ENCODE results near the gene CD28.
"Not testable (repeated sequence)": the region's sequence is repeated elsewhere in the genome, so short reads cannot be mapped to it uniquely, and the experiment has no call there.

Gene CD28

DNA sequence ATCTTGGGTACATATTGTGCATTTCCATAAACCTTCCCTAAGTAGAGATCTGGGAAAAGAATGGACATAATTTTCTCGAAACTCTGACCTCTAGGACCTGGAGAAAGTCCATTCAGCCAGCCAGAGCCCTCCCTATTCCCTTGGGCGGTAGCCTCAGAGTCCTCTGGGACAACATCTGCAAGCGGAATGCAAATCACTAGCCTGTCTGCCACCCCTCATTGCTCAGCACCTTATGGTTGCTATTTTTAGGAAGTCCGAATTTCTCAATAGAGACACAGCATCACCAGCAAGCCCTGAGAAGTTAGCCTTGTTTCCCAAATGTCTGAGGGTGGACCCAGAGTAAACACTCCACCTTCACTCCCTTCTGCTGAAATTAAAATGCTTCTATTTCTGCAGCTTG lies 17.6 kb upstream of the CD28 start:
- DNase-seq, result no peak

DNA sequence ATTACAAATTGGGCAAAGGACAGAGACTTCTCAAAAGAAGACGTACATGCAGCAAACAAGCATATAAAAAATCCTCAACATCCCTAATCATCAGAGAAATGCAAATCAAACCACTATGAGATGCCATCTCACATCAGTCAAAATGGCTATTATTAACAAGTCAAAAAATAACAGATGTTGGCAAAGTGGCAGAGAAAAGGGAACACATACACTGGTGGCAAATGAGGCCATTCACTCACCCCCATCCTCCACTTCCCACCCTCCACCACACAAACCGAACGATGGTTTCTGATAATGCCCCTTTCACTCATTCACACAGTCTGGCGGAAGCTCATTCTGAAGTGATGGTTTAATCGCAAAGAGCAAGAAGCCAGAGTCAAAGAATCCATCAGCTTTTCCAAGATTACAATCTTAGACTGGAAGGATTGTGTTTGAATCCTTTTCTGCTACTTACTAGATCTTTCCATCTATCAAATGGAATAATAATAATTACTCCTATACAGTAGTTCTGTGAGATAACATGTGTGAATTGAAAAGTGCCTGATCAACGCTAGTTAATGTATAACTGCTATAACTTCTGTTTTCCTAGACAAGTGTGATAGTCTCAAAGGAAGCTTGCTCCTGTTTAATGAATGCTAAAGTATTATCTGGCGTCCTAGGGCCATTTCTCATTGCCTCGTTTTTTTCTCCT lies 16.9 kb upstream of the CD28 start:
- DNase-seq, result no peak

DNA sequence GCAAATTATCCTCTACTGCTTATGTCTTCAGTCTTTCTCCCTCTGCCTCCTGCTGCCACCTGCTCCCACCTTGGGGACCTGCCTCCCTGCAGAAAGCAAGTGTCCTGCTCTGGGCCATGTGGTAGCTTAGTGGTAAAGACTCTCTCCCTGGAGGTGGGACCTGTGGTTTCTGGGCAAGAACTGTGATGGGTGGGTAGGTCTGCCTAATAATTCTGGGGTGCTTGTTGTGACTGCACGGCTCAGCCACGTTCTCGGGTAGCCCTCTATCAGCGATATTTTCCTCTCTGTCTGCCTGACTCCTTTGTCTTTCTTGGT lies 16.4 kb upstream of the CD28 start:
- no peak for DNase-seq

DNA sequence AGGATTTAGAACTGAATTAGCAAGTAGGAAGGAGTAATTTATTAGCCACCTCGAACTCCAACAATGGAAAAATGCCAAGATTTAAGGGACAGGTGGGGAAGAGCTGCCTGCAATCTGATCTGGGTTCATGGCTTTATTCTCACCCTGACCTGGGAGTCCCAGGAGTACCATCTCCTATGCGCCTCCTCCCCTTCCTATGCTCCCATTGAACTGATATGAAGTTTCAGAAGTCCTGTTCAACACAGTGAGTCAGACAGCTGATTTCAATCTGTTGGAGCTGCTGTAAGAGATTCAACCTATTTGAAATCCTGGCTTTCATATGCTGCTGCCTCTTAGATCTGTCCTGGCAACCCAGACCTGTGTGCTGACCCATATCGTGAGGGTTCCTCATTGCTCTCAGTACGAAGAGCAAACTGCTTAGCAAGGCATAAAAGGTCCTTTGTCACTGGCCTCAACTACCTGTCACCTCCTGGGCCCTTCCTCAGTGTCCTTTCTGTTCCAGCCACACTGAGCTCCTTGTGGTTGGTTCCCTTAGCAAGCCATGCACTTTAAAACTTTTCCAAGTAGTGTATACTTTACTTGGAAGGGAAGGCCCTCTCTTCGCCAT lies 15.9 kb upstream of the CD28 start:
- no peak for DNase-seq

DNA sequence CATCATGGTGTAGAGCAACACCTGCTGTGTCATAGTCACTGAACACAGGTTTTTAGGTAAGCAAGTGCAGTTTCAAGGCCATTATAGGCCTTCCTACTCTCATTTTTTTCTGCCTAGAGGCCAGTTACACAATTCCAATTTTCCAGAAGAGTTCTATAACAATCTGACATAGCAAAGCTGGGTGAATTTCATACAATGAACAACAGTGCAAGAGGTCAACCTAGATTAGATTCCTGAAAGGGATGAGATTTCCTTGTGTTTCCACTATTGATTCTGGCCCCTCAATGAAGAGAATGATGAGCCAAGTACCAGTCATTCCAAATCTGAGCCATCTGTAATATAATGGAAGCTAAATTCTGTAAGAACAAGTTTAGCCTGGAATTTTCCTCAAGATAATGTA lies 15.3 kb upstream of the CD28 start:
- DNase-seq, result no peak

DNA sequence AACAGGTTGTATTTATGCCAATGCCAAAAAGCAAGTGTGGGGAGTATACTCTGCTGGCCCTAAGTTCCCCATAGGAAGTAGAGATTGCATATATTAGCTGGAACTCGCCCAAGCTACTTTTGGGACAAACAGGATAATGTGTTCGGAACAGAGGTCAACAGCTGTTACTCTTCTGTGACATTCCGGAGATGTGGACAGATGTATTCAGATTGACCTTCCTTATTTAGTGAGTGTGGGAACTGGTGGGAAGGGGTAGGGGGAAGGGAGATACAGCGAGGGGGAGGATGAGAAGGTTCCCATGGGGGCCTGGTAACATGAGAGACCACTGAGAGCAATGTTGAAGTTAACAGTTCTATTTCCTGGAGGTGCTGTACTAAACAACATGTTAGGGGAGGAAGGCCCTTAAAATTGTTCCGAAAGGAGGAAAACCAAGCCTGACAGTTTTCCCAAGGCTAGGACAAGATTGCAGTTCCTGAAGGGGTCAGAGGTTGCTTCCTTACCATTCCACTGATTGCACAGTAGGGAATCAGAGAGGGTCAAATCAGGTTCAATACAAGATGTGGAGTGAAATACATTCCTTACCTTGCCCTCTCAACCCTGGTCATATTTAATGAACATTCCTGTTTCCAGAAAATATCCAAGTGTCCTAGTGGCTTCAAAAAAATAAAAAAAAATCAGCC lies 14.3 kb upstream of the CD28 start:
- DNase-seq, result no peak

DNA sequence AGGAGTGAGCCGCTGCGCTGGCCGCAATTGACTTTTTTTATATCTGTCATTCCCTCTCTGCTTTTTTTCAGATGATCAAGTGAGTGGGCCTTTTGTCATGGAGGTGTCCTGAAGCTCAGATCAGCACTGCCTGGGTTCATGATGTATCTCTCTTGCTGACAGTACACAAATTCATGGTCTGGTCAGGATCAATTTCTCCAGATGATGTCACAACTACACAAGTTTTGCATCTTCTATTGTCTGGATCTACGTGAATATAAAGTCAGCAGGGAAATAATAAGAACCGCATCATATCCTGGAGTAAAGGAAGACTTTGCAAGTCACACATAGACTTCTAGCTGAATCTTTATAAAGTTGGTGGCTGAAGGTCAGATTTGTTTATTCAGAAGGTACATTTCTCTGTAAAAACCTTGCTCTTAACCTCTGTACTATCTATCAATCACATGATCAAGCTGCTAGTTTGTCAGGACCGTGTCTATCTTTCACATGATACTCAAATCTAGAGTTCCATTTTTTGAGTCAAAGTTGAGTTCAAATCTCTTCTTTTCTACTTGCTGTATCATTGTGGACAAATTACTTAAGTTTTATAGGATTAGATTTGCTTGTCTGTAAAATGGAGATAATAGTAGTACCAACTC lies 13.1 kb upstream of the CD28 start:
- no peak for DNase-seq

DNA sequence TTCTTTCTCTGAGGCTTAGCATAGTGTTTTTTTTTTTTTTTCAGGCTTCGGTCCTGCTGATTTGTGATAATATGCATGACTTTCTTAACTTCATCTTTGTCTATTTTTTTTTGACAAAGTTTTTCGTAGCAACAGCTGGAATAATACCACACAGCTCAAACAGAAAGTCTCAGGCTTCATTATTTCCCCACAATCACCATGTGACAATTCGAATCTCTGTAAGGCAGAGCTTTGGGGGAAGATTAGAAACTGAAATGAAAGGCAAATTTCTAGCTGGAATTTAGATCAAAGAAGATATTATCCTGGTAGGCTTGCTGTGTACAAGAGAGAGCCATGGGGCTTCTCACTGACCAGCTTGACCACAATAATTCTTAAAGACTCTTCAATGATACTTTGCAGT lies 12.2 kb upstream of the CD28 start:
- DNase-seq, result no peak

DNA sequence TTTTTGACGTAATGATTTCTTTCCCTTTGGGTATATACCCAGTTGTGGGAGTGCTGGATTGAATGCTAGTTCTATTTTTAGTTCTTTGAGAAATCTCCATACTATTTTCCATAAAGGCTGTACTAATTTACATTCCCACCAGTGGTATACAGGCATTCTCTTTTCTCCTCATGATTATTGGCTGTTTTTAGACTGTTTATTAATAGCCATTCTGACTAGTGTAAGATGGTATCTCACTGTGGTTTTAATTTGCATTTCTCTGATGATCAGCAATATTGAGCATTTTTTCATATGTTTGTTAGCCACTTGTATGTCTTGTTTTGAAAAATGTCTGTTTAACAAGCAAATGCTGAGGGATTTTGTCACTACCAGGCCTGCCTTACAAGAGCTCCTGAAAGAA lies 9.2 kb upstream of the CD28 start:
- DNase-seq, result no peak

DNA sequence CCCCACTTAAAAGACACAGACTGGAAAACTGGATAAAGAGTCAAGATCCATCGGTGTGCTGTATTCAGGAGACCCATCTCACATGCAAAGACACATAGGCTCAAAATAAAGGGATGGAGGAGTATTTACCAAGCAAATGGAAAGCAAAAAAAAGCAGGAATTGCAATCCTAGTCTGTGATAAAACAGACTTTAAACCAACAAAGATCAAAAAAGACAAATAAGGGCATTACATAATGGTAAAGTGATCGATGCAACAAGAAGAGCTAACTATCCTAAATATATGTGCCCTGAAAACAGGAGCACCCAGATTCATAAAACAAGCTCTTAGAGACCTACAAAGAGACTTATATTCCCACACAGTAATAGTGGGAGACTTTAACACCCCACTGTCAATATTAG lies 8.7 kb upstream of the CD28 start:
- not testable (repeated sequence) for DNase-seq

DNA sequence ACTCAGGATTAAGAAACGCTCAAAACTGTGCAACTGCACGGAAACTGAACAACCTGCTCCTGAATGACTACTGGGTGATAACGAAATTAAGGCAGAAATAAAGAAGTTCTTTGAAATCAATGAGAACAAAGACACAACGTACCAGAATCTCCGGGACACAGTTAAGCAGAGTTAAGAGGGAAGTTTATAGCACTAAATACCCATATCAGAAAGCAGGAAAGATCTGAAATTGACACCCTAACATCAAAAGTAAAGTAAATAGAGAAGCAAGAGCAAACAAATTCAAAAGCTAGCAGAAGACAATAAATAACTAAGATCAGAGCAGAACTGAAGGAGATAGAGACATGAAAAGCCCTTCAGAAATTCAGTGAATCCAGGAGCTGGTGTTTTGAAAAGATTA lies 8.0 kb upstream of the CD28 start:
- DNase-seq, result not testable (repeated sequence)

DNA sequence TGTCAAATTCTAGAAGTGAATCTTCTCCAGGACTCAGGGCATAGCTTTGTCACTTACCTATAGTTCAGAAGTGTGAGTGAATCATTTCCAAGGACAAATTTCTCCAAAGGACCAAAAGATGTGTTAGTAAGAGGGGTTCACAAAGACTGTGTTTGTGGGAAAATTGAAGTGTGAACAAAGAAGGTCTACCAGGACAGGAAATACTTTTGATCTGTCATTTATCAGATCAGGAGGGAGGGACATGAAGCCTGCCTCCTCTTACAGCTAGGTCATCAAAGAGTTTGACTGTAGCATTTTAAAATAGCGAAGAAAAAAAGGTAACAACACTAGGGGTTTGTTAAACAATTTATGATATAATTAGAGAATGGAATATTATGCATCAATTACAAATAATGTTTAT lies 2.0 kb upstream of the CD28 start:
- no peak for DNase-seq

DNA sequence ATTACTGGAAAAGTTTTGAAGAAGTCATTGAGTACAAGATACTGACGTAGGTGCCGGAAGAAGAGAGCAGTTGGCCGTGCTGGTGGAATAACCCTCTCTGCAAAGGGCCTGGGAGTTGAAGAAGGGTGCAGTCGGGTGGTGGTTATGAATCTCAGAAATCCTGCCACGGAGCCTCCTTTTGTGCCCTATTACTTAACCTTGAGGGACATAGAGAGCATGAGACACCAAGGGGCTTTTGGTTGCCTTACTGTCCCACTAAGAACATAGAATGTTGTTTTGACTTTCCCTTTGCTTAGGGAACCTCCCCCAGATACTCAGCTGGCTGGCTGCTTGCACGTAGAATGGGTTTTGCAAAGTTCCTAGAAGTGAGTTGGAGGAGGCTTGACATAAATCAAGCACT lies 1.3 kb upstream of the CD28 start:
- DNase-seq, result no peak

DNA sequence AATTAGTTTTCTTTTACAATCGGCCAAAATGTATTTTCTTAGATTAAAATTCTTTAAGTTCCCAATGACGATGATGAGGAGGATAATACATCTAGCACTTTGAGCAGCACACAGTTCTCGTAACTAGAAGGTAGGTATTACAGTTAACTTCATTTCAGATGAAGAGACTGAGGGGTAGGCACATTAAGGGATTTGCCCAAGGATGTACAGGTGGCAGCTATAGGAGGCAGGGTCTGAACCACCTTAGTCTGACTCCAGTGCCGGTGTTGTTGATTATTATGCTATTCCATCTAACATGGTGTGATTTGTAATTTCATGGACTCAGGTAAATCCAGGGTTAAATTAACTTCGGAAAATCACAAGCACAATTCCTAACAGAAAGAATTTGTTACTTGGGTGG lies 1.1 kb downstream of the CD28 start:
- DNase-seq, result no peak

DNA sequence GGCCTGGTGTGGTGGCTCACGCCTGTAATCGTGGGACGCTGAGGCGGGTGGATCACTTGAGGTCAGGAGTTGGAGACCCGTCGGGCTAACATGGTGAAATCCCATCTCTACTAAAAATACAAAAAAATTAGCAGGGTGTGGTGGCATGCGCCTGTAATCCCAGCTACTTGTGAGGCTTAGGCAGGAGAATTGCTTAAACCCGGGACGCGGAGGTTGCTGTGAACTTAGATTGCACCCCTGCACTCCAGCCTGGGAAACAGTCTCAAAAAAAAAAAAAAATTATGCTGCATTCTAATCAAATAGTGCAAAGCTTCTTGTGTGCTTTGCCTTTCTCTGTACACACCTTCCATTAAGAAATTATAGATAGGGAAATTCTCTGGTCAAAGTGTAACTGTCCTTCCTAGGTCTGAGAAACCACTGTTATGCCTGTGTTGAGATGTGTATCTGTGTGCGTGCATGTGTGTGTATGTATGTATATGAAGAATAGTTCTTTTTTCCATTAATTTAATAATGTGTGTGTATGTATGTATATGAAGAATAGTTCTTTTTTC lies 2.5 kb downstream of the CD28 start:
- DNase-seq, result no peak

DNA sequence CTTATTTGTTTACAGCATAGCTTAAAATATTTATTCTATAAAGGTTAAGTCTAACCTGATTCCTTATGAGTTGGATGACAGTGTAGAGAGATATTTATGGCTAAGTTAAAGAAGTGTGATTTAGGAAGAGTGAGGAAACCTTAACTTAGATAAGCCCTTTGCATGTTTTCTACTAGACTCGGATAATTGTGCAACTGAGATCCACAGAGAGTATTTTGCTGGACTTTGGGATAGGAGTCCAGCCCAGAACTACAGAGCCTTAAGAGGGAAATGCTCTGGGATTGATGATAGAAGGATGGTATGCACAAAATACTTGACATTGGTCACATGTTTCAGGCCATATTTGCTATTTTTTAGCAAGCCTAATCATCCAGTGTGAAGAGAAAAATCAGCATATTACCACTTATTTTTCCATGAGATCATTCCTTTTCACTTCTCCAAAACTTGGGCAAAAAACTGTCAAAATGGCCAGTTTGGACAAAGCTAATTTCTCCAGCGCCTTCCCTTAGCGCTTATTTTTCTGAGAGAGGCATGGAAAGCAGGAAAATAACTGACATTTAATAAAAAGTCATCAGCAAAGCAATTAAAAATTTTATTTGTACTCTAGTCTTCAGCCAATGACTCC lies 3.1 kb downstream of the CD28 start:
- DNase-seq, result no peak

DNA sequence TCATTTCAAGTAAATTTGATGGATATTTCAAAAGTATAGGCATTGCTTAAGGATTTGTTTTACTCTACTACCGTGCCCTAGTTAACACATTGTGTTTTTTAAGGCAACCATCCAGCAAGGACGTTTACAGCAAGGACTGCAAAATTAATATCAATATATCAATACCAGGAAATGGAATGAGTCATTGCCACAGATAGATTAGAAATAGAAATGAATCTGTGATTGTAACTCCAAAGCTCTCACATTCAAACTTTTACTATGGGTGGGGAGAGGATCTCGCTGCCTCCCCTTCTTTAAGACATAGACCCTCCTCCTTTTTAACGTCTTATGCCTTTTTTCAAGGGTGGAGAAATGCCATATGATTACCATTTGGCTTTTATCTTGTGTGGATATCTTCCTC lies 3.8 kb downstream of the CD28 start:
- DNase-seq, result no peak

DNA sequence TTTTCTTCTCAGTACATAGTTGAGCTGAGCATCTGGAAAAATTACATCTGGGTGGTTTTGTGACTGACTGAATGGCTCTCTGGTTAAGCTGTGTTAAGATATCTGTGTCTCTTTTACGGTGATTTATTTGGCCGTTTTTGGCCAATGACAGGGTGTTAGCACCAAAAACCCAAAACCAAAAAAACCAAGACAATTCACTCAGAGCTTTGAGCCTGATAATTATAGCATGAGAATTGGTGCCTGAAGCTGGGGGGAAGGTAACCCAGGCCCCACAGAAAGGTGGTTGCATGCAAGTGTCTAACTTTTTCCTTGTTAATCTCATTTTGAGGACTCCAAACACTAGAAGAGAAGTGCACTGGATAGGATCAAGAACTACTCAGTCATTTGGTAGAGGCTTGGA lies 4.5 kb downstream of the CD28 start:
- no peak for DNase-seq

DNA sequence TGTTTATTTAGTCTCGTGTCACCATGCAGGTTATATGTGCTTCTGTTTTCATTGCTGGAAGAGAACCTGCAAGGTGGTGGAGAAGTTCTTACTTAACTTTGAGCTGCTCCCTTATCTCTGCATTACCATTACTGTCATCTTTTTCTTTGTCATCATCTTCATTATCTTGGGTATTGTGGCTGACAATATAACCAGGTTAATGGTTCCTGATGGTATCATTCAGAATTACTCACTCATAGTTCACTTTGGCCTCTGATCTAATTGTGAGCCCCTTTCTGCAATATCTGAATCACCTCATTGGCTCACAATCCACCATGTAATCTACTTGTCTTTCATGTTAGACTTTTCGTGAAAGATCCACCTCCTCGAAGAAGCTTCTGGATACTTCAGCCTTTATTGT lies 5.0 kb downstream of the CD28 start:
- no peak for DNase-seq

DNA sequence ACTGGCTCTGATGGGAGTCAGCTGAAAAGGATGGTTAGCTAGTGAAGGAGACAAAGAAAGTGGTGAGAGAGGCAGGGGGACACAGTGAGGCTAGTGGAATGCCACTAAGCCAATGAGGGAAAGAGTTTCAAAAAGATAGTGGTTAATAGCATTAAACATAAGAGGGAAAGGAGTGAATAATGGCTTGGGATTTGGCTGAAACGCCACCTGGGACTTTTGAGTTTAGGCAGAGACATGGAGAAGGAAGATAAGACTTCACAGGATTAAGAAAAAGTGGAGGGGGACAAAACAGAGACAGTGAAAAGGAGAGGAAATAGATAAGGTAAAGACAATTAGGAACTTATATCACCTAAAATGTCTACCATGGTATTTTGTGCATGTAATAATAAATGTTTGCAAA lies 6.9 kb downstream of the CD28 start:
- no peak for DNase-seq

DNA sequence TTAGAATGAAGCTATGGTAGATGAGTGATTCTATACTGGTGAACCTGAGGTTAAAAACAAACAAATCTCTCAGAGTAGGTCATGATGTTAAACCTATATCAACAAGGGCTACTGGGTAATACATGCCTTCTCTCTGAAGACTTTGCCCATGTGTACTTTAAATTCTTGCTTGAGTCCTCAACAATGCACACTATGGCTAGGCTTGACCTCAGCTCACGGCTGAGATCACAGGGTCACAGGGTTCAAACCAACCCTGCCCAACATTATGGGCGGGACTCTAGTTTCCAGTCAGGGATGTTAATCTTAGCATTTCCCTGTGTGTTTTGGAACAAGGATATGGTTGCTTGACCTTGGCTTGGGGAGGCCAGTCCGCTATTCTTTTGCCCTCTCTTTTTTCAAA lies 7.7 kb downstream of the CD28 start:
- no peak for DNase-seq

DNA sequence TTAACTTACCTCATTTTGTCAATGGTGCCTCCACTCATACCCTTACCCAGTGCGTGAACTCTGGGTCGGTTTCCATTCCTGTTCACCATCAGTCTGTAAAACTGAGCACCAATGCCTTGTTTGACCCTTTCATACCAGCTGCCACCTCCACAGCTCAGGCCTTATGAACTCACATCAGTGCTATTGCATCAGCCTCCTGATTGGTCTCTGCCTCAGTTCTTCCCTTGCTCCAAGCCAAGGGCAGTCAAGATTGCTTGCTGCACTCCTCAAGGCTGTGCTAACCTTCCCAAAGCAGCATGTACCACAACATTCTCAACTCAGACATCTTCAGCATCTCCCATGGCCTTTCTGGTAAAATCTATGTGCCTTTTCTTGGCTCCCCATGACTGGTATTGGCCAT lies 9.3 kb downstream of the CD28 start:
- DNase-seq, result no peak

DNA sequence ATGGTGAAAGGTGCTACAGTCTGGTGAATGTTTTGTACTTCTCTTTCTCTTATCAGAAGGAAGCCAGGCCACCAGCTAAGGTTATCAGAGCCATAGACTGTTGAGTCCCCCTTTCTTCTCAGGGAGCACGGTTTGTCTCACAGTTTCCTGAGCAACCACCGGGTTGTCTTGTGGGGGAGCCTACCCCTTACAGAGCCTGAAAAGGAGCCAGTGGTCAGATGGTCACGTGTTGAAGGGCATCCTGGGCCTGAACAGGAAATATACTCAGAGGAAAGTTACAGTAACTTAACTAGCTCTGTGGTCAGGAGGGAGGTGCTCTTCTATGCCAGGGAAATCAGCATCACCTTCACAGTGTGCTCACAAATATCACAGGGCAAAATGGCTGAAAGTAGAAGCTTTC lies 11.6 kb downstream of the CD28 start:
- DNase-seq, result no peak
